ENCODE results near the gene JTB. TPM values are rescaled to one million over a fixed set of nuclear protein-coding genes. Genes with fewer than 3 reads are reported as not detected.

JTB gene
- polyA plus RNA-seq, 3 donors: 93.3 to 106 (median 105) TPM

DNA sequence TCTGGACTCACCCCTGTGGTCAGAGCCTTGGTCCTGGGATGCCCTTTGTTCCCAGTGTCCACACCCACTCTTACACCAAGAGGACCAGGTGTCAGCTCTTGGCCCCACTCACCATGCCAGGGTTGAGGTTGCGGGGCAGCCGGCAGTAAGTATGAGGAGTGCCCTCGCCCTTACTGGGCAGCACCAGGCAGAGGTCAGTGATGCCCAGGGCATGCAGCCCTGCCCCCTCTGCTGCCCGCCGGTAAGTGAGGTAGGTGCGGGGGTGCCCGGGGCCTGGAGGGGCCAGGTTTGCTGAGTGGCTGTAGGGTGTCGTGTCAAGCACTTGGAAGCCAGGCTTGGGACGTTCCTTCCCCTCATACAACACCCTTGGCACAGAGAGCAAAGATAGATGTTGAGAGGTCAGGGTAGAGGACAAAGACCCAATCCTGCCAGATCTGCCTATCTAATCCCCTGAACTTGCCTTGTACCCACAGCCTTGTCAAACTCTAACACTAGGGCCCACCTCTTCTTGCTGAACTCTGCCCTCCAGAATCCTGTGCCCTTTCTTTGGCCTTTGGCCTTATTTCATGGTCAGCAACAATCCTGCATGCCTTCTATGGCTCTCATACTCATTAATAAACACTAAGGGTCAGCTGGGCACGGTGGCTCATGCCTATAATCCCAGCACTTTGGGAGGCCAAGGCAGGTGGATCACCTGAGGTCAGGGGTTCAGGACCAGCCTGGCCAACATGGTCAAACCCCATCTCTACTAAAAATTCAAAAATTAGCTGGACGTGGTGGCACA lies 34.5 kb downstream of the JTB start:
- no peak for DNase-seq (ENCODE audit: extremely low read depth in 1 of 11, low read depth in 9 of 11, low spot score in 4 of 11)

GRCh38 chr1:153941826-153942725 lies 35.4 kb downstream of the JTB start:
- no peak for DNase-seq (ENCODE audit: extremely low read depth in 1 of 11, low read depth in 9 of 11, low spot score in 4 of 11)

DNA sequence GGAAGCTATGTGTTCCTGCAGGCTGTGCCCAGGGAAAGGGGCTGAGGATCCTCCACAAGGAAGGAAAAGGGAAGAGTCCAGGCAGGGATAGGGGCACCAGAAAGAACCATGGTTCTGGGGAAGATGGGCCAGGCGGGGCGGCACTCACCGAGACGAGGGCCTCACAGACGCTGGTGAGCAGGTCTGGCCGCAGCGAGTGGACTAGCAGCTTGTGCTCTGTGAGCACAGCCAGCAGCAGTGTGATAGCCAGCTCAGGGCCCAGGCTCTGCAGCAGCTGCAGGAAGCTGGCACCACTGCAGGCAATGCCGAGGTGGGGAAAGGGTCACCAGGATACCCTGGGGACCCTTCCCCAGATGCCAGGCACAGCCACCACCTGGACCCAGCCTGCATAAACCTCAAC lies 36.7 kb downstream of the JTB start:
- DNase-seq (ENCODE audit: extremely low read depth in 1 of 11, low read depth in 9 of 11, low spot score in 4 of 11): no peak

DNA sequence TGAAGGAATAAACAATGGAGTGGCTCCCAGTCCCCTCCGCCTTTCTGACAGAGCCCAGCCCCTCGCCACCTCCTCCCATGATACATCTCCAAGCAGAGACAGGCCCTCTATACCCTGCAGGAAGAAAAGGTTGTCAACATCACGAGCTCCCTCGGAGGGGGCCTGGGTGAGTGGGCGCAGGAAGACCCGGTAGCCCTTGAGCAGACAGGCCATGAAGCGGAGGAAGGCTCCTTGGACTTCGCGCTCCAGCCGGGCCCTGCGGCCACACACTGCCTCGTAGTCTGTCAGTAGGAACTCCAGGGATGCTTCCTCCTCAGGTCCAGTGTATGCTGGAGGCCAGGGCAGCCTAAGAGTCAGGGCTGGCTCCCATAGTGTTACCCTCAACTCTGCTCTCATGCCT lies 38.0 kb downstream of the JTB start:
- no peak for DNase-seq (ENCODE audit: extremely low read depth in 1 of 11, low read depth in 9 of 11, low spot score in 4 of 11)

DNA sequence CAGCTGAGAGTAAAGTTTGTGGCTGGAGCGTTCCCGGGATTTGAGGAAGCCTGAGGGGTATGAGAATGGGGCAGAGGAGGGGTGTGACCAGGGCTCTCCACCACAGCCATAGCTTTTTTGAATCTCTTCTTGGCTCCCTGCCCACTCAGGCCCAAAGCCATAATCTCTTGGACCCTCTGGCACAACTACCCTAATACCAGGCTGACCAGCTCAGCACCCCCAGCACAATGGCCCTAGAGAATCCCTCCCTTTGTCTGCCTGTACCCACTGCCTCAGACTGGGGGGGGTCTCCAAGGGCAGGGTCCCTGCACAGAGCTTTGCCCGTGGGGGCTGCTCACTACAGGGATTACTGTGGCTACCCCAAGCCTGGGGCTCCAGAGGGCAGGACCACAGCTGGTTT lies 38.5 kb downstream of the JTB start:
- no peak for DNase-seq (ENCODE audit: extremely low read depth in 1 of 11, low read depth in 9 of 11, low spot score in 4 of 11)

GRCh38 chr1:153937331-153937730 lies 40.1 kb downstream of the JTB start:
- DNase-seq (ENCODE audit: extremely low read depth in 1 of 11, low read depth in 9 of 11, low spot score in 4 of 11): no peak

GRCh38 chr1:153936011-153936802 lies 41.3 kb downstream of the JTB start:
- DNase-seq (ENCODE audit: extremely low read depth in 1 of 11, low read depth in 9 of 11, low spot score in 4 of 11): no peak

- DNase-seq (ENCODE audit: extremely low read depth in 1 of 11, low read depth in 9 of 11, low spot score in 4 of 11): no peak
Observed at GRCh38 chr1:153934746-153935145, 42.7 kb downstream of the JTB start.

- no peak for DNase-seq (ENCODE audit: extremely low read depth in 1 of 11, low read depth in 9 of 11, low spot score in 4 of 11)
Observed at GRCh38 chr1:153933955-153934354, 43.5 kb downstream of the JTB start.

GRCh38 chr1:153933430-153933829 lies 44.0 kb downstream of the JTB start:
- no peak for DNase-seq (ENCODE audit: extremely low read depth in 1 of 11, low read depth in 9 of 11, low spot score in 4 of 11)

GRCh38 chr1:153932156-153933131 lies 45.0 kb downstream of the JTB start:
- no peak for DNase-seq (ENCODE audit: extremely low read depth in 1 of 11, low read depth in 9 of 11, low spot score in 4 of 11)

- no peak for DNase-seq (ENCODE audit: extremely low read depth in 1 of 11, low read depth in 9 of 11, low spot score in 4 of 11)
Observed at GRCh38 chr1:153929981-153930948, 47.2 kb downstream of the JTB start.

- no peak for DNase-seq (ENCODE audit: extremely low read depth in 1 of 11, low read depth in 9 of 11, low spot score in 4 of 11)
Observed at GRCh38 chr1:153929426-153929825, 48.0 kb downstream of the JTB start.

DNA sequence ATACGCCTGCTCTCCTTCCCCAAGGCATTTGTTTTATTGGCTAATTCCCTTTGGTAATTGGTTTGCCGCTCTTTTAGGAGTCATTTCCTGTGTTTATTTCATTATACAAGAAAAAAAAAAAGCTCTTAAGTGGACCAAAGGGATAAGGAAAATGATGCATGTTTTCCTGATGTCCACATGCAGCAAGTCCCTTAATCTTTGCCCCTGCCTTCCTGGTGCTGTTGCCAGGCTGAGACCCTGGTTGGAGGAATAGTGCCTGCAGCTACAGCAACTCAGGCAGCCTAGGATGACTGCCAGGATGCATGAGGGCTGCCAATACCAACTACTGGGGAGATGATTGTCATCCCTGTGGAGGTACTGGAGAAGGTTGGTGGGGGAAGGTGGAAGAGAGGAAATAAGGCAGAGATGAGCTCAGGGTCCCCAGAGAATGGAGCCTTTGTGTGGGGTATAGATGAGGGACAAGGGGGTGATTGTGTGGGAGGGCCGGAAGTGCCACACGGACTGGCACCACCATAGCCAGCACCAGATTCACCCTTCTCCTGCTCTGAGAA lies 48.6 kb downstream of the JTB start:
- DNase-seq (ENCODE audit: extremely low read depth in 1 of 11, low read depth in 9 of 11, low spot score in 4 of 11): no peak

DNA sequence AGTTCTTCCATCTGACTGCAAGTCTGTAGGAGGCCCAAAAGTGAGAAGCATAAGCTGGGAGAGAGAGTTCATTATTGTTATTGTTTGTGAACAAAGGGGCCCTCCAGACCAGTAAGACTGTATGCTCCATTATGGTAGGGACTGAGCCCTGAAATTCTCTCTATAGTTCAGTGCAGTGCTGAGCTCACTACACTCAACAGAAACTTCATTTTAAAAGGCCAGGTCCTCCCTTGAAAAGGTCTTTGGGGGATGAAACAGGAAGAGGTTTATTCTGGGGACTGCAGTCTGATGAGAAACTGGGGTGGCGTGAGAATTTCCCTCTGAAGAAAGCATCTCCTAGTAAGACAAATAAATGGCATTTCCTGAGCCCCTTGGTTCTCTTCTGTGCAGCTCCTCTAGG lies 49.2 kb downstream of the JTB start:
- DNase-seq (ENCODE audit: extremely low read depth in 1 of 11, low read depth in 9 of 11, low spot score in 4 of 11): no peak

- no peak for DNase-seq (ENCODE audit: extremely low read depth in 1 of 11, low read depth in 9 of 11, low spot score in 4 of 11)
Observed at GRCh38 chr1:153926405-153926804, 51.1 kb downstream of the JTB start.

All from renal cortex interstitium (tissue), 11 donors.